Mononuclear cell (primary cell): ENCODE data around the gene SMARCD1. TPM values are rescaled to one million over a fixed set of nuclear protein-coding genes. Genes with fewer than 3 reads are reported as not detected.

ENCODE experiments used
- H3K27me3 ChIP-seq: 2 replicates; pipeline ENCODE4 v1.6.0; 2011; ENCODE audit warnings: low read length, control low read depth; ENCODE audit not compliant: insufficient read depth
- H3K4me1 ChIP-seq: 2 replicates; pipeline ENCODE4 v1.5.1; 2011; ENCODE audit warnings: mild to moderate bottlenecking, low read length, control low read depth; ENCODE audit not compliant: insufficient read depth
- H3K4me3 ChIP-seq: 2 replicates; pipeline ENCODE4 v1.5.1; 2011; ENCODE audit warnings: mild to moderate bottlenecking, low read length, moderate library complexity
- H3K9me3 ChIP-seq: 2 replicates; pipeline ENCODE4 v1.5.1; 2011; ENCODE audit warnings: low read depth, mild to moderate bottlenecking, control low read depth, low read length
- total RNA-seq: library from RNA; depleted of rRNA; stranded (reverse); fragments of >200 nt; gene quantifications from one replicate; pipeline ENCODE4 v1.2.3, GENCODE V29; 2012

Gene SMARCD1
- total RNA-seq, 1 donor, result 74.3 TPM

- Histone ChIP-seq H3K9me3 (no peaks in the 10 kb centered on the region), H3K4me3 (no peak overlapping the region)
Measured at GRCh38 chr12:50102131-50102531, 17.0 kb downstream of the SMARCD1 start.

GRCh38 chr12:50102646-50103309 is 17.6 kb downstream of the SMARCD1 start:
- Histone ChIP-seq H3K4me1 (no peaks in the 10 kb centered on the region), H3K27me3 (no peaks in the 10 kb centered on the region), H3K4me3 (no peak overlapping the region), H3K9me3 (no peaks in the 10 kb centered on the region)

More at GRCh38 chr12:50102131-50102531, 17.0 kb downstream of the SMARCD1 start:
- Histone ChIP-seq H3K27me3 (no peaks in the 10 kb centered on the region), H3K4me1 (no peaks in the 10 kb centered on the region)

GRCh38 chr12:50103351-50103750 is 18.2 kb downstream of the SMARCD1 start:
- Histone ChIP-seq H3K4me1 (no peaks in the 10 kb centered on the region), H3K4me3 (no peak overlapping the region), H3K9me3 (no peaks in the 10 kb centered on the region), H3K27me3 (no peaks in the 10 kb centered on the region)

- no peak within 1 kb of the TSS for H3K4me3 ChIP-seq
- no peaks in the 10 kb centered on the region for H3K9me3 ChIP-seq
- H3K4me1 ChIP-seq, result no peaks in the 10 kb centered on the region
- no peaks in the 10 kb centered on the region for H3K27me3 ChIP-seq
Measured at GRCh38 chr12:50103767-50104321, 18.7 kb downstream of the SMARCD1 start, which contains the start of gene GPD1. Gene GPD1, plus strand, starts transcription at chr12:50104008. Its CDS starts 43 bp downstream, at chr12:50104051.

- H3K9me3 ChIP-seq, result no peaks in the 10 kb centered on the region
- H3K4me1 ChIP-seq, result peaks cover 2% of the 10 kb centered on the region
- no peak overlapping the region for H3K4me3 ChIP-seq
- no peaks in the 10 kb centered on the region for H3K27me3 ChIP-seq
Measured at GRCh38 chr12:50104417-50105366, 19.6 kb downstream of the SMARCD1 start.

- Histone ChIP-seq H3K4me1 (peaks cover 14% of the 10 kb centered on the region), H3K27me3 (no peaks in the 10 kb centered on the region), H3K4me3 (no peak overlapping the region), H3K9me3 (no peaks in the 10 kb centered on the region)
Measured at GRCh38 chr12:50105913-50106450, 20.8 kb downstream of the SMARCD1 start.

GRCh38 chr12:50106907-50107306 is 21.8 kb downstream of the SMARCD1 start:
- H3K9me3 ChIP-seq, result no peaks in the 10 kb centered on the region
- H3K4me3 ChIP-seq, result no peak overlapping the region
- H3K4me1 ChIP-seq, result peaks cover 17% of the 10 kb centered on the region
- no peaks in the 10 kb centered on the region for H3K27me3 ChIP-seq

- Histone ChIP-seq H3K9me3 (no peaks in the 10 kb centered on the region), H3K27me3 (no peaks in the 10 kb centered on the region), H3K4me1 (peaks cover 17% of the 10 kb centered on the region), H3K4me3 (no peak overlapping the region)
Measured at GRCh38 chr12:50107416-50108268, 22.5 kb downstream of the SMARCD1 start.

- peaks cover 33% of the 10 kb centered on the region for H3K4me1 ChIP-seq
- H3K4me3 ChIP-seq, result no peak overlapping the region
- H3K9me3 ChIP-seq, result no peaks in the 10 kb centered on the region
- H3K27me3 ChIP-seq, result no peaks in the 10 kb centered on the region
Measured at GRCh38 chr12:50109319-50109718, 24.2 kb downstream of the SMARCD1 start.

- Histone ChIP-seq H3K27me3 (no peaks in the 10 kb centered on the region), H3K4me1 (peaks cover 36% of the 10 kb centered on the region), H3K4me3 (no peak overlapping the region), H3K9me3 (no peaks in the 10 kb centered on the region)
Measured at GRCh38 chr12:50110127-50110761, 25.1 kb downstream of the SMARCD1 start.

- Histone ChIP-seq H3K27me3 (no peaks in the 10 kb centered on the region), H3K4me3 (no peak overlapping the region), H3K9me3 (no peaks in the 10 kb centered on the region), H3K4me1 (peaks cover 36% of the 10 kb centered on the region)
Measured at GRCh38 chr12:50110762-50111351, 25.7 kb downstream of the SMARCD1 start.

- no peak overlapping the region for H3K4me3 ChIP-seq
- H3K9me3 ChIP-seq, result no peaks in the 10 kb centered on the region
- peaks cover 36% of the 10 kb centered on the region for H3K4me1 ChIP-seq
- no peaks in the 10 kb centered on the region for H3K27me3 ChIP-seq
Measured at GRCh38 chr12:50111395-50111692, 26.2 kb downstream of the SMARCD1 start.

GRCh38 chr12:50111693-50112455 is 26.7 kb downstream of the SMARCD1 start, which contains the start of gene COX14:
Gene COX14, plus strand, starts transcription at chr12:50112236. Its CDS starts 7,808 bp downstream, at chr12:50120044.
- H3K9me3 ChIP-seq, result no peaks in the 10 kb centered on the region
- peak within 1 kb of the TSS; percentile 98 for H3K4me3 ChIP-seq
- H3K4me1 ChIP-seq, result peaks cover 36% of the 10 kb centered on the region
- H3K27me3 ChIP-seq, result no peaks in the 10 kb centered on the region
